HG02759 (cell line): Measurements from ENCODE around the gene NOL4L.
"Not testable (repeated sequence)": the region's sequence is repeated elsewhere in the genome, so short reads cannot be mapped to it uniquely, and the experiment has no call there.

ENCODE experiments used
- ATAC-seq: cut with Tn5 transposase; IDR thresholded peaks from one replicate; pipeline ENCODE4 v1.9.1; 2021; ENCODE audit warnings: mild to moderate bottlenecking, moderate library complexity; ENCODE audit not compliant: unreplicated experiment

Gene NOL4L

DNA sequence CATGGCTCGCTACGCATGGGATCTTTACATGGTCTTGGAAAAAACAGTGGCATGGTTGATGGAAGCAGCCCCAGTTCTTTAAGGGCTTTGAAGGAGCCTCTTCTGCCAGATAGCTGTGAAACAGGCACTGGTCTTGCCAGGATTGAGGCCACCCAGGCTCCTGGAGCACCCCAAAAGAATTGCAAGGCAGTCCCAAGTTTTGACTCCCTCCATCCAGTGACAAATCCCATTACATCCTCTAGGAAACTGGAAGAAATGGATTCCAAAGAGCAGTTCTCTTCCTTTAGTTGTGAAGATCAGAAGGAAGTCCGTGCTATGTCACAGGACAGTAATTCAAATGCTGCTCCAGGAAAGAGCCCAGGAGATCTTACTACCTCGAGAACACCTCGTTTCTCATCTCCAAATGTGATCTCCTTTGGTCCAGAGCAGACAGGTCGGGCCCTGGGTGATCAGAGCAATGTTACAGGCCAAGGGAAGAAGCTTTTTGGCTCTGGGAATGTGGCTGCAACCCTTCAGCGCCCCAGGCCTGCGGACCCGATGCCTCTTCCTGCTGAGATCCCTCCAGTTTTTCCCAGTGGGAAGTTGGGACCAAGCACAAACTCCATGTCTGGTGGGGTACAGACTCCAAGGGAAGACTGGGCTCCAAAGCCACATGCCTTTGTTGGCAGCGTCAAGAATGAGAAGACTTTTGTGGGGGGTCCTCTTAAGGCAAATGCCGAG, 148.8 kb downstream of the NOL4L start:
- no peak for ATAC-seq

DNA sequence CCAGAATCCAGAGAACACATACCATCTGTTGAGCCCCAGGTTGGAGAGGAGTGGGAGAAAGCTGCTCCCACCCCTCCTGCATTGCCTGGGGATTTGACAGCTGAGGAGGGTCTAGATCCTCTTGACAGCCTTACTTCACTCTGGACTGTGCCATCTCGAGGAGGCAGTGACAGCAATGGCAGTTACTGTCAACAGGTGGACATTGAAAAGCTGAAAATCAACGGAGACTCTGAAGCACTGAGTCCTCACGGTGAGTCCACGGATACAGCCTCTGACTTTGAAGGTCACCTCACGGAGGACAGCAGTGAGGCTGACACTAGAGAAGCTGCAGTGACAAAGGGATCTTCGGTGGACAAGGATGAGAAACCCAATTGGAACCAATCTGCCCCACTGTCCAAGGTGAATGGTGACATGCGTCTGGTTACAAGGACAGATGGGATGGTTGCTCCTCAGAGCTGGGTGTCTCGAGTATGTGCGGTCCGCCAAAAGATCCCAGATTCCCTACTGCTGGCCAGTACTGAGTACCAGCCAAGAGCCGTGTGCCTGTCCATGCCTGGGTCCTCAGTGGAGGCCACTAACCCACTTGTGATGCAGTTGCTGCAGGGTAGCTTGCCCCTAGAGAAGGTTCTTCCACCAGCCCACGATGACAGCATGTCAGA, 149.6 kb downstream of the NOL4L start:
- no peak for ATAC-seq

GRCh38 chr20:32434434-32434833, 150.7 kb downstream of the NOL4L start:
- no peak for ATAC-seq

DNA sequence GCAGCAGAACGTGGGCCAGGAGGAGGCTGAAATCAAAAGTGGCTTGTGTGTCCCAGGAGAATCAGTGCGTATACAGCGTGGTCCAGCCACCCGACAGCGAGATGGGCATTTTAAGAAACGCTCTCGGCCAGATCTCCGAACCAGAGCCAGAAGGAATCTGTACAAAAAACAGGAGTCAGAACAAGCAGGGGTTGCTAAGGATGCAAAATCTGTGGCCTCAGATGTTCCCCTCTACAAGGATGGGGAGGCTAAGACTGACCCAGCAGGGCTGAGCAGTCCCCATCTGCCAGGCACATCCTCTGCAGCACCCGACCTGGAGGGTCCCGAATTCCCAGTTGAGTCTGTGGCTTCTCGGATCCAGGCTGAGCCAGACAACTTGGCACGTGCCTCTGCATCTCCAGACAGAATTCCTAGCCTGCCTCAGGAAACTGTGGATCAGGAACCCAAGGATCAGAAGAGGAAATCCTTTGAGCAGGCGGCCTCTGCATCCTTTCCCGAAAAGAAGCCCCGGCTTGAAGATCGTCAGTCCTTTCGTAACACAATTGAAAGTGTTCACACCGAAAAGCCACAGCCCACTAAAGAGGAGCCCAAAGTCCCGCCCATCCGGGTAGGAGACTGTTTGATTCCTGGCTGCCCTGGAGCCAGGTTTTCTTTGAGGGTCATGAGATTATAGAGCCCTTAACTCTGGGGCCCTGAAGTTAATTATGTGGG, 151.7 kb downstream of the NOL4L start:
- no peak for ATAC-seq

DNA sequence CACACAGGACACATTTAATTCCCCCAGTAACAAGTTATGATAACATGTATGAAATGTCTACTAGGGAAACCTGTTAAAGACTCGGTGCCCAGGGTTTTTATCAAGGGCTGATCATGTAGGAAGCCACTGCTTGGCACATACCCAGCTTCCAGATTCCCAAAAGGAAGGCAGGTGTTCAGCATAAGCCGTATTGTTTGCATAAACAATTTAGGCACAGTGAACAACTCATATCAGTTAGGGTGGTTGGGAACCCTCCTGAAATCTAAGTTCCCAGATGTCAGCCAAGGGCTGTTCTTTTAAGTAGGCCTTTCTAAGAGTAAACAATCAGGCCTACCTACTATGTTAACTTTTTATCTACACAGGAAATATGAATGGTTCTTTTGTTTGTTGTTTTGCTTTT, 152.9 kb downstream of the NOL4L start:
- no peak for ATAC-seq

DNA sequence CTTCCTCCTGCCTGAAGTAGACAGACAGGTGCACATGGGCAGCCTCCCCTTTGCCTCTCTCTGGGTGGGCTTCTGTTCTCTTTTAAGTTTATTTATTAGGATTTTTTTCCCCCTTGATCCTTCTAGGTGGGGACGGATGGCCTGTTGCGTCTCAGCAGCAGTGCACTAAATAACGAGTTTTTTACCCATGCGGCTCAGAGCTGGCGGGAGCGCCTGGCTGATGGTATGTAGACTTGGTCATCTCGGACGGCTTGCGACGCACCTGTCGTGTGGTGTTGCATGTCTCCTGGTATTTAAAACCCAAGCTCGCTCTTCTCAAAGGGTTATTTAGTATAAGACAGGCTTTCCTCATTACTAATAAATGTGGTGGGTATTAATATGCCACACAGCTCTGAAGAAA, 153.7 kb downstream of the NOL4L start:
- no peak for ATAC-seq

DNA sequence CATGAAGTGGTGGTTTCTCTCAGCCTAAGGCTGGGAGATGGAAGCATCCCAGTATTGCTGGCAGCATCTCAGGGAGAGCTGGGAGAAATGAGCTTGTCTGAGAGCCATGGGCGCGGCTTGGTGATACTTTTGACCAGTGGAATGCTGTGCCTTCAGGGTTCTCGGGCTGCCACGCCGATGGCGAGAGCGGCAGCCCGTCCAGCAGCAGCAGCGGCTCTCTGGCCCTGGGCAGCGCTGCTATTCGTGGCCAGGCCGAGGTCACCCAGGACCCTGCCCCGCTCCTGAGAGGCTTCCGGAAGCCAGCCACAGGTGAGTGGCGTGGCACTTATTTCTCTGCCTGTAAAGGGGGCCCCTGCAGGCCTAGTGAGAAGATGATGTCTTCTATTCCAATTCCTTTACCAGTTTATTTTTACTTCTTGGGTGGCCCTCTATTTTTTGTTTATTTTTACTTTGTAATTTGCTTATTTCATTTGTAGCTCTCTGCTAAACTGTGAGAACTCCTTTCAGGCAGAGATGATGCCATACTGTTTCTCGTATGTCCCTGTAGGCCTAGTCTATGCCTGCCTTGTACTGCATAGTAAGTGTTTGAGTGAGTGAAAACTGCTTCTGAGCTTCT, 155.3 kb downstream of the NOL4L start:
- ATAC-seq = no peak

GRCh38 chr20:32429343-32429742, 155.8 kb downstream of the NOL4L start:
- ATAC-seq = no peak

DNA sequence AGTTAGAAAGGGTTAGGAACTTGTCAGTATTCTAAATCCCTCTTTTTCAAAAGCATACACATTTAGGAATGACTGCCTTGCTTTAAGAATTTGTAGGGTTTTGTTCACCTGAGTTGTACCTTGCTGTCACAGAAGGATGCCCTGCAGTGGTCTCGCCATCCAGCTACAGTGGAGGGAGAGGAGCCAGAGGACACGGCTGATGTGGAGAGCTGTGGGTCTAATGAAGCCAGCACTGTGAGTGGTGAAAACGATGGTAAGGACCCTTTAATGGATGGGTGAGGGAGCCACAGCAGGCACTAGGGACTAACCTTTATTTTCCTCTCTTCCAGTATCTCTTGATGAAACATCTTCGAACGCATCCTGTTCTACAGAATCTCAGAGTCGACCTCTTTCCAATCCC, 157.1 kb downstream of the NOL4L start:
- no peak for ATAC-seq

GRCh38 chr20:32421290-32421689, 163.8 kb downstream of the NOL4L start:
- ATAC-seq = no peak

- ATAC-seq = no peak
These were observed 166.8 kb downstream of the NOL4L start for GRCh38 chr20:32418376-32418775.

GRCh38 chr20:32416206-32416605, 168.9 kb downstream of the NOL4L start:
- ATAC-seq = no peak

GRCh38 chr20:32415494-32415893, 169.6 kb downstream of the NOL4L start:
- no peak for ATAC-seq

DNA sequence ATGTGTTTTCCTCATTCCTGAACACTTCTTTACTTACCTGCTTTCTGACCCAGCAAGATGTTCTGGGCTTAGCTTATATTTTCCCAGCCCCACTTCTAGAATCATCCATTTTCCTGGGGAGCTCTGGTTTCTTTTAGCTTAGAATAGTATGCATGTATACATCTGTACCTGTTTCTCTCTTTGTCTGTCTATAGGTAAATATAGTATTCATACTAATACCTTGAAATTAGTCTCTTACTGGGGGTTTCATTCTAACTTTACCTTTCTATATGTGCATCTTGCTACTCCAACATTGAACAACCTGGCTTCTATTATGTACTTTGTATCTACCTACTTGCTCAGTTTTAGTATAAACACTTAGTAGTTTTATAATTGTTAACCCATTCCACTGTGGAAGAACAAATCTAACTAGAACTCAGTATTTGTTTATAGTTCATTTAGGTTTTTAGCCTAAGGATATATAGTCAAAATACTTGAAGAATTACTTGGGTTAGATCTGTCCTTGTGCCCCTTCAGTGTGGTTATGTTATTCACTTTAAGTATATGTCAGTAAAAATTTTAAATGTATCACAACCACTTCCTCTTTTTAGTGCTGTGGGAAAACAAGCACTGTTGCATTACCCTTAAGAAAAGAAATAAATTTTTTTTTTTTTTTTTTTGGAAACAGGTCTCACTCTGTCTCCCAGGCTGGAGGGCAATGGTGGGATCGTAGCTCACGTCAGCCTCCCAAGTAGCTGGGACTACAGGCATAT, 173.0 kb downstream of the NOL4L start:
- ATAC-seq = no peak

DNA sequence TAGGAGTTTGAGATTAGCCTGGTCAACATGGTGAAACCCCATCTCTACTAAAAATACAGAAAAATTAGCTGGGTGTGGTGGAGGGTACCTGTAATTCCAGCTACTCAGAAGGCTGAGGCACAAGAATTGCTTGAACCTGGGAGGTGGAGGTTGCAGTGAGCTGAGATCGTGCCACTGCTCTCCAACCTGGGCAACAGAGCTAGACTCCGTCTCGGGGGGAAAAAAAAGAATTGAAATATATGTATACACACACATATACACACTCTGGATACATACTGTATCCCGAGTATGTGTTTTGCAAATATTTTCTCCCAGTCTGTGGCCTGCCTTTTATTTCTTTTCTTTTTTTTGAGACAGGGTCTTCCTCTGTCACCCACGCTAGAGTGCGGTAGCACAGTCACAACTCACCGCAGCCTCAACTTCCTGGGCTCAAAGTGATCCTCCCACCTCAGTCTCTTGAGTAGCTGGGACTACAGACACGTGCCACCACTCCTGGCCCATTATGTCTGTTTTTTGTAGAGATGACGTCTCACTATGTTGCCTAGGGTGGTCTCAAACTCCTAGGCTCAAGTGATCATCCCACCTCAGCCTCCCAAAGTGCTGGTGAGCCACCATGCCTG, 177.9 kb downstream of the NOL4L start:
- ATAC-seq = not testable (repeated sequence)

GRCh38 chr20:32406701-32407100, 178.4 kb downstream of the NOL4L start:
- no peak for ATAC-seq

- no peak for ATAC-seq
These were observed 181.1 kb downstream of the NOL4L start for GRCh38 chr20:32404017-32404416.

DNA sequence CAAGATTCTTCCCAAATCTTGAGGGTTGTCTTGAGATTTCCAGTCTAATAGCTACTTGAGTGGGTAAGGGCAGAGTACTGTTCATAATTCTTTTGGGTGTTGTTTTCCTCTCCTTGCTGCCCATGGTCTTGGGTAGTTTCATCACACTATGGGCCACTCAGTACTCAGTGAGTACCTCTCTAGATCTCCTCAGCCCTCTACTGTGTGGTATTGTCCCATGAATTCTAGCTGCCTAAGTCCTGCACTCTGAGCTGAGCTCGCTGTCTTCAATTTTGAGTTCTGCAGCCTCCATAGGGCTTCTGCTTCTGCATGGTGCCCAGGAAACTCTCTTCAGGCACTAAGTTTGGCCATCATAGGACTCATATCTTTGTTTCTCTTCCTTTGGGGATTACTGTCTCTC, 184.7 kb downstream of the NOL4L start:
- ATAC-seq = no peak

DNA sequence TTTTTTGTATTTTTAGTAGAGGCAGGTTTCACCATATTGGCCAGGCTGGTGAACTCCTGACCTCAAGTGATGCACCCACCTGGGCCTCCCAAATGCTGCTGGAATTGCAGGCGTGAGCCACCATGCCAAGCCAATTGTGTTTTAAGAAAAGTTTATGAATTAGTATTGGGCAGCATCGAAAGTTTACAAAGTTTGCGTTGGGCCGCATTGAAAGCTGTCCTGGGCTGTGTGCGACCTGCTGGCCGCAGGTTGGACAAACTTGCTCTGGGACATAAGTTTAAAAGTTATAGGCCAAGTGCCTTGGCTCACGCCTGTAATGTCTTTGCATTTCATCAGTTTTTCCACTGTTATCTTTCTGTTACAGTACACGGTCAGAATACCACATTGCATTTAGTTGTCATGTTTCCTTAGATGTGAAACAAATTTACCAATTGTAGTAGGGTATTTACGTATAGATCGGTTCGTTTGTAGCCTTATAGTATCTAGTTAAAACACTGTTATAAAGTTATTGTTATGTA, 187.5 kb downstream of the NOL4L start:
- no peak for ATAC-seq

GRCh38 chr20:32396646-32397160, 188.4 kb downstream of the NOL4L start:
- ATAC-seq = no peak
